K562 (cell line): Measurements from ENCODE around the gene SLAMF7. TPM values are rescaled to one million over a fixed set of nuclear protein-coding genes. Genes with fewer than 3 reads are reported as not detected.

ENCODE experiments used
- ATAC-seq: fragments of 200-7000 bp; cut with Tn5 transposase; 3 replicates; pipeline ENCODE4 v1.9.1; 2020; ENCODE audit warnings: moderate library complexity
- BruUV-seq: library from RNA; stranded (reverse); fragments of 400-500 nt; replicated peaks from 2 replicates; lab custom pipeline; 2021; lab: Mats Ljungman, UMichigan
- CTCF ChIA-PET: fragments of 300-600 bp; formaldehyde crosslinking; extraction: SDS; loops from one replicate; lab custom pipeline; 2021; ENCODE audit warnings: low intra/inter-chr PET ratio; lab: Yijun Ruan, JAX
- POLR2A ChIA-PET: fragments of 300-600, 350-650 bp; sonication (Branson Sonifier 250); formaldehyde crosslinking; extraction: SDS; loops from one replicate; lab custom pipeline; 2021; ENCODE audit warnings: antibody characterized with exemption, inconsistent platforms; lab: Yijun Ruan, JAX
- DNase-seq, 4 experiments: peaks; one replicate each; pipeline versions ENCODE4 v3.0.0 to v3.0.0-alpha.2; 2011 to 2018; ENCODE audit warnings: low spot score in 3 of 4, mixed read lengths in 3 of 4; ENCODE audit errors: extremely low read depth in 1 of 4
- FAIRE-seq: peaks from 2 replicates; lab custom pipeline; 2011; peaks lifted over from hg19 to GRCh38; lab: Jason Lieb, UNC
- H2AFZ ChIP-seq: 2 replicates; pipeline ENCODE4 v1.6.0; 2011; ENCODE audit warnings: low read depth, low read length, control low read depth, inconsistent platforms
- H3K27ac ChIP-seq: fragments of 200-600 bp; 3 replicates; pipeline ENCODE4 v1.8.0; 2011; ENCODE audit warnings: low read depth, mild to moderate bottlenecking, control low read depth, inconsistent platforms, low read length, moderate library complexity, mixed read lengths; ENCODE audit errors: extremely low read depth
- H3K27me3 ChIP-seq, 2 experiments: fragments of 300-600 bp in 1 of 2; 2 replicates in 1 of 2; 3 replicates in 1 of 2; pipeline versions ENCODE4 v1.6.0 to v1.8.0; 2011; ENCODE audit warnings: inconsistent platforms in 2 of 2, low read length in 2 of 2, mild to moderate bottlenecking in 1 of 2, mixed read lengths in 1 of 2, moderate library complexity in 1 of 2; ENCODE audit not compliant: control insufficient read depth in 2 of 2, insufficient read depth in 2 of 2
- H3K36me3 ChIP-seq: fragments of 300-600 bp; 3 replicates; pipeline ENCODE4 v1.8.0; 2011; ENCODE audit warnings: mild to moderate bottlenecking, low read length, inconsistent platforms; ENCODE audit not compliant: control insufficient read depth, insufficient read depth
- H3K4me1 ChIP-seq, 2 experiments: fragments of 200-600 bp in 1 of 2; replicated peaks in 1 of 2; 2 replicates in 1 of 2; 3 replicates in 1 of 2; pipeline versions ENCODE4 v1.5.1 to v1.8.0; 2011; ENCODE audit warnings: inconsistent platforms in 2 of 2, low read length in 2 of 2, mild to moderate bottlenecking in 1 of 2, mixed read lengths in 1 of 2, moderate library complexity in 1 of 2; ENCODE audit not compliant: control insufficient read depth in 2 of 2, insufficient read depth in 2 of 2
- H3K4me2 ChIP-seq: 2 replicates; pipeline ENCODE4 v1.6.1; 2011; ENCODE audit warnings: low read length, control low read depth, inconsistent platforms, mixed read lengths; ENCODE audit not compliant: insufficient read depth
- H3K4me3 ChIP-seq: fragments of 200-600 bp; sonication (generic), shearing (Covaris generic); 2 replicates; pipeline ENCODE4 v1.5.1; 2016; ENCODE audit warnings: control low read depth, inconsistent platforms
- H3K79me2 ChIP-seq: fragments of 200-600 bp; 3 replicates; pipeline ENCODE4 v1.8.0; 2011; ENCODE audit warnings: low read length, inconsistent platforms; ENCODE audit not compliant: control insufficient read depth, insufficient read depth
- H3K9ac ChIP-seq, 2 experiments: 2 replicates each; pipeline versions ENCODE4 v1.6.0 to v1.6.1; 2011; ENCODE audit warnings: low read depth in 2 of 2, low read length in 2 of 2, control low read depth in 1 of 2, inconsistent platforms in 1 of 2, mild to moderate bottlenecking in 1 of 2, mixed read lengths in 1 of 2; ENCODE audit not compliant: insufficient read depth in 1 of 2
- H3K9me1 ChIP-seq: one replicate; pipeline ENCODE4 v1.6.0; 2011; ENCODE audit warnings: inconsistent platforms, mild to moderate bottlenecking, low read length, moderate library complexity; ENCODE audit not compliant: control insufficient read depth, insufficient read depth
- H3K9me3 ChIP-seq: replicated peaks from 2 replicates; pipeline ENCODE4 v1.5.1; 2011; ENCODE audit warnings: low read depth, low read length, inconsistent platforms; ENCODE audit not compliant: control insufficient read depth, insufficient read depth
- H4K20me1 ChIP-seq: replicated peaks from 2 replicates; pipeline ENCODE4 v1.6.1; 2011; ENCODE audit warnings: low read length, inconsistent platforms, mixed read lengths; ENCODE audit not compliant: control insufficient read depth, insufficient read depth
- FOXP4 ChIP-seq: sonication (generic); formaldehyde crosslinking; IDR thresholded peaks from 2 replicates; pipeline ENCODE4 v1.8.0; 2022; ENCODE audit warnings: mild to moderate bottlenecking, missing genetic modification reagents, borderline replicate concordance
- HNRNPL ChIP-seq: fragments of 200-400 bp; formaldehyde crosslinking; IDR thresholded peaks from 2 replicates; pipeline ENCODE4 v1.6.1; 2017; ENCODE audit warnings: low read depth, mild to moderate bottlenecking, low read length
- L3MBTL2 ChIP-seq: fragments of 450-650 bp; IDR thresholded peaks from 2 replicates; pipeline ENCODE4 v1.6.1; 2016; ENCODE audit warnings: mild to moderate bottlenecking, moderate library complexity
- NFIX ChIP-seq: fragments of 250-450 bp; sonication (Bioruptor Pico); IDR thresholded peaks from 2 replicates; pipeline ENCODE4 v1.4.0; 2020; ENCODE audit warnings: low read depth, mild to moderate bottlenecking, moderate library complexity
- STAG1 ChIP-seq: sonication (generic); formaldehyde crosslinking; IDR thresholded peaks from 2 replicates; pipeline ENCODE4 v1.5.0; 2020; ENCODE audit warnings: missing genetic modification reagents, borderline replicate concordance
- TCF15 ChIP-seq: fragments of 250-450 bp; sonication (Bioruptor Pico); IDR thresholded peaks from 2 replicates; pipeline ENCODE4 v1.8.0; 2022; ENCODE audit warnings: moderate library complexity, mild to moderate bottlenecking, inconsistent platforms
- TFAM ChIP-seq: fragments of 250-450 bp; sonication (Bioruptor Pico); conservative IDR thresholded peaks from 2 replicates; pipeline ENCODE4 v1.5.0; 2021; ENCODE audit warnings: mild to moderate bottlenecking, moderate library complexity
- ZNF133 ChIP-seq: fragments of 250-450 bp; sonication (Bioruptor Pico); IDR thresholded peaks from 2 replicates; pipeline ENCODE4 v1.4.0; 2020; ENCODE audit warnings: mild to moderate bottlenecking
- ZNF174 ChIP-seq: fragments of 250-450 bp; sonication (Bioruptor Pico); IDR thresholded peaks from 2 replicates; pipeline ENCODE4 v1.4.0; 2020; ENCODE audit warnings: mild to moderate bottlenecking
- ZNF57 ChIP-seq: fragments of 450-650 bp; formaldehyde crosslinking; IDR thresholded peaks from 2 replicates; pipeline ENCODE4 v1.4.0; 2020; ENCODE audit warnings: mild to moderate bottlenecking, moderate library complexity
- in situ Hi-C: fragments of 300-500 bp; cut with MboI; formaldehyde crosslinking; loops from 4 replicates; pipeline ENCODE4 v1.15.0; 2018; ENCODE audit warnings: inconsistent platforms, mixed read lengths
- intact Hi-C: fragments of 100-400 bp; cut with micrococcal nuclease; formaldehyde crosslinking; loops from 2 replicates; pipeline ENCODE4 v1.14.2; 2022
- polyA plus RNA-seq, 8 experiments: library from polyadenylated mRNA; depleted of rRNA in 4 of 8; stranded (reverse) in 5 of 8; unstranded in 3 of 8; fragments of >200 nt; fragmentation: Nextera tagmentation in 2 of 8; fragmentation: Illumina TruSeq in 1 of 8; extraction: Ambion mirVana in 2 of 8; extraction: Trizol in 1 of 8; gene quantifications; 2 replicates each; pipeline versions ENCODE4 v1.2.1 to v1.2.3, GENCODE V29; 2011 to 2014; ENCODE audit warnings: inconsistent platforms in 1 of 8, missing spikeins in 1 of 8
- total RNA-seq, 7 experiments: library from RNA; depleted of rRNA in 6 of 7; stranded (reverse); fragments of >200 nt in 6 of 7; fragmentation: Illumina TruSeq in 2 of 7; extraction: Trizol in 2 of 7; gene quantifications; 2 replicates each; pipeline versions ENCODE4 v1.2.1 to v1.2.3, GENCODE V29; 2011 to 2021; ENCODE audit warnings: low replicate concordance in 1 of 7

Gene SLAMF7
- total and polyA plus RNA-seq, 9 of the 15 experiments (the other 6 are each of a cell fraction or from before 2014, with no cell fraction given) = 0.11 to 1.2 (median 0.22) TPM; not detected in 2

DNA sequence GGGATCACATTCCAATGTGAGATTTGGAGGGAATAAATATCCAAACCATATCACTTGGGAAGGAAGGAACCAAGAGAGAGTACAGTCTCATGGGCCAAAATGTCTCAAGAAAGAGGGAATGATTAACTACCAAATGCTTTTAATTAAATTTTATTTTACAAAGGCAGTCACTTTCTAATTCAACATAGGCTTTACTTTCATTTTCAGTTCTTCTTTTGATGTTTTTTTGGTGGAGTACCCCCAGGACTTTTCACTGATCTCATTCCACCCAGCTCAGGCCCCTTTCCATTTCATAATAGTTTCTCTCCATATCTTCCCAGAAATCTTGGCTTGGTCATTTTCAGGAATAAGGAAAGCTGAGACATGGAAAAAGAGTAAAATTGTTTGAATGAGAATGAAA lies 5.1 kb upstream of the SLAMF7 start:
- no peak for FAIRE-seq
- Histone ChIP-seq H3K27ac (no peak overlapping the region), H3K9me1 (no peaks in the 10 kb centered on the region), H3K4me3 (no peak overlapping the region), H3K4me2 (no peak overlapping the region), H3K9me3 (no peaks in the 10 kb centered on the region), H3K27me3 (no peaks in the 10 kb centered on the region), H3K9ac (no peak overlapping the region), H2AFZ (no peak overlapping the region), H3K36me3 (no peaks in the 10 kb centered on the region), H3K4me1 (no peaks in the 10 kb centered on the region), H4K20me1 (no peaks in the 10 kb centered on the region), H3K79me2 (no peaks in the 10 kb centered on the region)
- no TSS peak for BruUV-seq
- no peak for DNase-seq
- ChIA-PET POLR2A (no interaction called here), CTCF (no interaction called here)
- in situ Hi-C loops (no loop called here), intact Hi-C loops (no loop called here)
- ATAC-seq = no peak
- no peak for TF ChIP-seq ZNF133 (CRISPR knock-in tag)
- no peak for TF ChIP-seq L3MBTL2
- no peak for TF ChIP-seq TCF15 (CRISPR knock-in tag)
- no peak for TF ChIP-seq FOXP4
- no peak for TF ChIP-seq NFIX (CRISPR knock-in tag)
- TF ChIP-seq TFAM (CRISPR knock-in tag) = no peak
- TF ChIP-seq HNRNPL = no peak
- no peak for TF ChIP-seq STAG1
- no peak for TF ChIP-seq ZNF57
- no peak for TF ChIP-seq ZNF174 (CRISPR knock-in tag)
